Sigmoid colon (tissue), 7 donors: ENCODE measurements around the gene NFIC. TPM values are rescaled to one million over a fixed set of nuclear protein-coding genes. Genes with fewer than 3 reads are reported as not detected.
"Not testable (repeated sequence)": the region's sequence is repeated elsewhere in the genome, so short reads cannot be mapped to it uniquely, and the experiment has no call there.

Experiments used
- DNase-seq: peaks from one replicate; pipeline ENCODE4 v3.0.0-alpha.2; 2019
- H3K27ac ChIP-seq, 4 donors: fragments of 200-600 bp; sonication (generic); one replicate each; pipeline ENCODE4 v1.5.1; 2016 to 2019; ENCODE audit warnings: mild to moderate bottlenecking in 1 of 4
- H3K27me3 ChIP-seq, 3 donors: fragments of 200-600 bp; sonication (generic); one replicate each; pipeline ENCODE4 v1.5.1; 2019; ENCODE audit warnings: mild to moderate bottlenecking in 1 of 3
- H3K36me3 ChIP-seq, 4 donors: fragments of 200-600 bp; sonication (generic); one replicate each; pipeline ENCODE4 v1.5.1; 2016 to 2019
- H3K4me1 ChIP-seq, 4 donors: fragments of 200-600 bp; sonication (generic); one replicate each; pipeline ENCODE4 v1.5.1; 2017 to 2019
- H3K4me3 ChIP-seq, 4 donors: fragments of 200-600 bp; sonication (generic); one replicate each; pipeline ENCODE4 v1.5.1; 2017 to 2019; ENCODE audit warnings: mild to moderate bottlenecking in 2 of 4, moderate library complexity in 1 of 4
- H3K9me3 ChIP-seq, 4 donors: fragments of 200-600 bp in 3 of 4; sonication (generic) in 3 of 4; one replicate each; pipeline versions ENCODE4 v1.5.1 to v1.6.1; 2013 to 2019
- CTCF ChIP-seq, 4 experiments: fragments of 450-650 bp in 3 of 4; fragments of 200-600 bp in 1 of 4; IDR thresholded peaks; one replicate each; pipeline ENCODE4 v1.5.1; 2016 to 2019; ENCODE audit warnings: antibody characterized with exemption in 4 of 4, mild to moderate bottlenecking in 3 of 4, moderate library complexity in 2 of 4
- EP300 ChIP-seq, 4 donors: sonication (generic); formaldehyde crosslinking; IDR thresholded peaks; one replicate each; pipeline ENCODE4 v1.6.1; 2017; ENCODE audit warnings: antibody characterized with exemption in 4 of 4
- POLR2A ChIP-seq, 2 donors: fragments of 450-650 bp; IDR thresholded peaks; one replicate each; pipeline ENCODE4 v1.6.1; 2016; ENCODE audit warnings: antibody characterized with exemption in 2 of 2, mild to moderate bottlenecking in 2 of 2, moderate library complexity in 2 of 2
- POLR2AphosphoS5 ChIP-seq, 4 donors: sonication (generic); formaldehyde crosslinking; IDR thresholded peaks; one replicate each; pipeline ENCODE4 v1.6.1; 2017; ENCODE audit warnings: antibody characterized with exemption in 4 of 4
- WGBS, 2 donors: extraction: QIAGEN DNeasy Blood & Tissue Kit; methylation state at CpG; one replicate each; pipeline ENCODE4 v1.1.7; 2013; 5-methylcytosine and 5-hydroxymethylcytosine counted together
- intact Hi-C: fragments of 100-400 bp; cut with DNase I; formaldehyde crosslinking; loops from one replicate; pipeline ENCODE4 v1.15.1; 2023
- polyA plus RNA-seq, 3 donors: library from polyadenylated mRNA; stranded (reverse); fragments of 200-250 nt; gene quantifications; one replicate each; pipeline ENCODE4 v1.2.3, GENCODE V29; 2013
- total RNA-seq, 4 donors: library from RNA; depleted of rRNA; stranded (reverse); fragments of >200 nt; gene quantifications; one replicate each; pipeline ENCODE4 v1.1.0, GENCODE V29; 2016
- donor health status: healthy with polysubstance abuse.
- donor health status: Bipolar disorder and iron deficiency.
- donor health status: healthy.

The NFIC gene
- total and polyA plus RNA-seq, 7 donors, result 9.0 to 114 (median 63.2) TPM

- H3K36me3 ChIP-seq, result no peaks in the 10 kb centered on the region
- H3K4me1 ChIP-seq, result peaks cover 0 to 40% (median 34%) of the 10 kb centered on the region in 4 donors
- no peak overlapping the region for H3K4me3 ChIP-seq
- no peaks in the 10 kb centered on the region for H3K9me3 ChIP-seq
- no peak overlapping the region for H3K27ac ChIP-seq
- WGBS, 2 donors, result 87 to 90% methylated on average over 5 of the region's 5 CpGs
- no peaks in the 10 kb centered on the region for H3K27me3 ChIP-seq
- no peak for DNase-seq
- TF ChIP-seq CTCF (IDR thresholded peaks at IDR 0.05) (no peak), POLR2A (IDR thresholded peaks at IDR 0.05) (no peak), EP300 (IDR thresholded peaks at IDR 0.05) (no peak), POLR2AphosphoS5 (IDR thresholded peaks at IDR 0.05) (no peak)
- intact Hi-C loops, result no loop called here
These were observed 138.4 kb downstream of the NFIC start for GRCh38 chr19:3504735-3505134.

- H3K27me3 ChIP-seq, result no peaks in the 10 kb centered on the region
- peaks cover 0 to 5% (median 2%) of the 10 kb centered on the region in 4 donors for H3K36me3 ChIP-seq
- H3K4me1 ChIP-seq, result peaks cover 0 to 46% (median 33%) of the 10 kb centered on the region in 4 donors
- intact Hi-C loops, result loop anchor here (2.0 kb wide), 1 partner anchor 67 kb away; the partner anchor contains the start of gene HMG20B
- TF ChIP-seq EP300 (IDR thresholded peaks at IDR 0.05) (peak in 1 of 4 donors; percentile 47), POLR2A (IDR thresholded peaks at IDR 0.05) (peak in 1 of 2 donors; percentile 28), CTCF (IDR thresholded peaks at IDR 0.05) (no peak), POLR2AphosphoS5 (IDR thresholded peaks at IDR 0.05) (peak; percentile 42 to 74 (median 71))
- peak within 1 kb of the TSS; percentile 75 to 92 (median 89) for H3K4me3 ChIP-seq
- peak within 1 kb of the TSS; percentile 81 to 92 (median 86) for H3K27ac ChIP-seq
- 1% methylated on average over 79 of the region's 79 CpGs for WGBS, 2 donors
- no peaks in the 10 kb centered on the region for H3K9me3 ChIP-seq
- DNase-seq, result peak; percentile 100
These were observed 139.4 kb downstream of the NFIC start, which contains the start of gene FZR1 for GRCh38 chr19:3505598-3506383. Gene FZR1, plus strand, starts transcription at chr19:3506311. Its CDS starts 16,679 bp downstream, at chr19:3522990.

GRCh38 chr19:3506384-3507340 lies 140.3 kb downstream of the NFIC start:
- peak overlapping the region; percentile 81 to 92 (median 86) for H3K27ac ChIP-seq
- H3K4me3 ChIP-seq, result peak overlapping the region; percentile 75 to 92 (median 89)
- intact Hi-C loops, result loop anchor here (2.0 kb wide), 1 partner anchor 66 kb away; the partner anchor contains the start of gene HMG20B
- H3K9me3 ChIP-seq, result no peaks in the 10 kb centered on the region
- whole genome bisulfite sequencing, 2 donors, result 1% methylated on average over 69 of the region's 69 CpGs
- DNase-seq, result peak; percentile 80
- H3K27me3 ChIP-seq, result no peaks in the 10 kb centered on the region
- H3K4me1 ChIP-seq, result peaks cover 0 to 50% (median 36%) of the 10 kb centered on the region in 4 donors
- peaks cover 0 to 5% (median 2%) of the 10 kb centered on the region in 4 donors for H3K36me3 ChIP-seq
- TF ChIP-seq POLR2A (IDR thresholded peaks at IDR 0.05) (no peak), CTCF (IDR thresholded peaks at IDR 0.05) (no peak), EP300 (IDR thresholded peaks at IDR 0.05) (no peak), POLR2AphosphoS5 (IDR thresholded peaks at IDR 0.05) (no peak)

GRCh38 chr19:3507371-3508120 lies 141.2 kb downstream of the NFIC start:
- Histone ChIP-seq H3K4me3 (peak overlapping the region; percentile 75 to 92 (median 89)), H3K27ac (peak overlapping the region; percentile 81 to 92 (median 86)), H3K9me3 (no peaks in the 10 kb centered on the region), H3K36me3 (peaks cover 0 to 5% (median 2%) of the 10 kb centered on the region in 4 donors), H3K27me3 (no peaks in the 10 kb centered on the region), H3K4me1 (peaks cover 0 to 59% (median 38%) of the 10 kb centered on the region in 4 donors)
- WGBS, 2 donors, result 45 to 48% methylated on average over 31 of the region's 31 CpGs
- no peak for TF ChIP-seq CTCF (IDR thresholded peaks at IDR 0.05)
- intact Hi-C loops, result loop anchor here (2.0 kb wide), 1 partner anchor 65 kb away; the partner anchor contains the start of gene HMG20B
- no peak for DNase-seq

GRCh38 chr19:3508121-3508661 lies 141.8 kb downstream of the NFIC start:
- H3K27me3 ChIP-seq, H3K4me3 ChIP-seq, H3K36me3 ChIP-seq, DNase-seq, intact Hi-C loops, H3K9me3 ChIP-seq: not testable (repeated sequence)
- H3K27ac ChIP-seq, result peak overlapping the region in 3 of 4 donors; percentile 83 to 92 (median 90)
- H3K4me1 ChIP-seq, result peaks cover 0 to 66% (median 41%) of the 10 kb centered on the region in 4 donors
- 90 to 94% methylated on average over 18 of the region's 18 CpGs for WGBS, 2 donors
